BLaER1 treated with 17β-estradiol and CSF1 and Interleukin-3, amounts not matched to agents 10 nM and 100 nM (cell line): ENCODE measurements around the gene TRIM31.

Experiments
- H3K27ac ChIP-seq, 11 experiments: shearing (Covaris generic); formaldehyde crosslinking; 2 replicates each; pipeline ENCODE4 v1.8.1; 2022
- H3K27me3 ChIP-seq, 11 experiments: shearing (Covaris generic); formaldehyde crosslinking; 2 replicates each; pipeline ENCODE4 v1.8.1; 2022
- H3K36me3 ChIP-seq, 11 experiments: shearing (Covaris generic); formaldehyde crosslinking; 2 replicates each; pipeline ENCODE4 v1.8.1; 2022
- H3K4me1 ChIP-seq, 10 experiments: shearing (Covaris generic); formaldehyde crosslinking; 2 replicates each; pipeline ENCODE4 v1.8.1; 2022
- H3K4me2 ChIP-seq, 11 experiments: shearing (Covaris generic); formaldehyde crosslinking; 2 replicates each; pipeline ENCODE4 v1.8.1; 2022
- H3K4me3 ChIP-seq, 10 experiments: shearing (Covaris generic); formaldehyde crosslinking; 2 replicates each; pipeline ENCODE4 v1.8.1; 2022
- H3K9ac ChIP-seq, 11 experiments: shearing (Covaris generic); formaldehyde crosslinking; 2 replicates each; pipeline ENCODE4 v1.8.1; 2022
- H3K9me3 ChIP-seq, 11 experiments: shearing (Covaris generic); formaldehyde crosslinking; replicated peaks in 1 of 11; 2 replicates each; pipeline ENCODE4 v1.8.1; 2022
- H4K20me1 ChIP-seq, 11 experiments: shearing (Covaris generic); formaldehyde crosslinking; 2 replicates each; pipeline ENCODE4 v1.8.1; 2022
- Cebpa-rat ChIP-seq, 11 experiments: shearing (Covaris generic); IDR thresholded peaks; 2 replicates each; pipeline ENCODE4 v1.8.1; 2022

Gene TRIM31

DNA sequence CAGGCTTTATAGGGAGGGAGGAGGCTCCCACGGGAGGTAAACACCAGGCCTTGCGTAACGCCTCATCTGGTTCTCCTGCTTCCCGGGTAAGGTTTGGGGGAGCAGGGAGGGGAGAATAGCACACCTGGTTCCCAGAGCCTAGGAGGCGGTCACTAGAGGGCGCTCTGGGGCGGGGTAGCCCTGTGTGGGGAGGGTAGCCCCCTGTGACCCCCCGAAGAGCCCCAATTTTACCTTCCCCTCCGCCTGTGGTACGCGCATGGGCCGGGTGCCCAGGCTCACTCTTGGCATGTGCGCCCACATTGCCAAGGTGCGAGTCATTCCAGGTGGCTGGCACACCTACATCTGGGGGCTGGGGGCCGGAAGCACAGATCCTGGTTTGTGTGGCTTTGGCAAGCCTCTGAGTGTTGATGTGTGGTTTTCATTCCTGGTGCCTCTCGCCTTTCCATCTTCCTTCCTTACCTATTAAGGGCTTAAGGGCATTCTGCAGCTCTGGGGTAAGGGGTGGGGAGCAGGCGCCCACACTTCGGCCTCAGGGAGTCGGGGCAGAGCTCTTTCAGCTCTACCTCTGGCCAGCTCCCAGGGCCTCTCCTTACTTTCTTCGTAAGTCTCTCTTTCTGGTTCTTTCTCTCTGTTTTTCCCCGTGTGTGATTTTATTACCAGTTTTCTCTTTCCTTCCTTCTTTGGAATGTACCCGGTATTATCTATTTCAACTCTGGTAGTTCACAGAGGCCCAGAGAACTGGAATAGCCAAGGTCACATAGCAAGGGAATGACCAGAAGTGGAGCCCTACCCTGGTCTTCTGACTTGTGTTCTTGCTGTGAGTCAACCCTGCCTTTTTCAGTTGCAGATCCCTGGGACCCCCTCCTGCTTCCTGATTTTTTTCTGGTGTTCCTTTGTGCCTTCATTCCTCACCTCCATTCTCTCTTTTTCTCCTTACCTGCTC is 36.8 kb downstream of the TRIM31 start:
- H3K4me1 ChIP-seq, result peaks cover 27 to 40% (median 35%) of the 10 kb centered on the region in 10 experiments
- peak overlapping the region in 4 of 10 experiments; percentile 44 to 49 (median 46); a peak in 5 of 20 replicates for H3K4me3 ChIP-seq
- H3K9me3 ChIP-seq, result no peaks in the 10 kb centered on the region
- H3K36me3 ChIP-seq, result peaks cover 0 to 20% (median 3%) of the 10 kb centered on the region in 11 experiments; a peak in 12 of 22 replicates
- peak in 1 of 11 experiments; percentile 22; a peak in 1 of 22 replicates for TF ChIP-seq Cebpa-rat (IDR thresholded peaks at IDR 0.05)
- H3K9ac ChIP-seq, result peak overlapping the region in 1 of 11 experiments; percentile 16; a peak in 3 of 22 replicates
- peak overlapping the region; percentile 61 to 92 (median 84); a peak in 21 of 22 replicates for H3K4me2 ChIP-seq
- peaks cover 4 to 49% (median 22%) of the 10 kb centered on the region in 11 experiments; a peak in 15 of 22 replicates for H4K20me1 ChIP-seq
- no peak overlapping the region for H3K27ac ChIP-seq
- peaks cover 71 to 87% (median 81%) of the 10 kb centered on the region in 11 experiments for H3K27me3 ChIP-seq

DNA sequence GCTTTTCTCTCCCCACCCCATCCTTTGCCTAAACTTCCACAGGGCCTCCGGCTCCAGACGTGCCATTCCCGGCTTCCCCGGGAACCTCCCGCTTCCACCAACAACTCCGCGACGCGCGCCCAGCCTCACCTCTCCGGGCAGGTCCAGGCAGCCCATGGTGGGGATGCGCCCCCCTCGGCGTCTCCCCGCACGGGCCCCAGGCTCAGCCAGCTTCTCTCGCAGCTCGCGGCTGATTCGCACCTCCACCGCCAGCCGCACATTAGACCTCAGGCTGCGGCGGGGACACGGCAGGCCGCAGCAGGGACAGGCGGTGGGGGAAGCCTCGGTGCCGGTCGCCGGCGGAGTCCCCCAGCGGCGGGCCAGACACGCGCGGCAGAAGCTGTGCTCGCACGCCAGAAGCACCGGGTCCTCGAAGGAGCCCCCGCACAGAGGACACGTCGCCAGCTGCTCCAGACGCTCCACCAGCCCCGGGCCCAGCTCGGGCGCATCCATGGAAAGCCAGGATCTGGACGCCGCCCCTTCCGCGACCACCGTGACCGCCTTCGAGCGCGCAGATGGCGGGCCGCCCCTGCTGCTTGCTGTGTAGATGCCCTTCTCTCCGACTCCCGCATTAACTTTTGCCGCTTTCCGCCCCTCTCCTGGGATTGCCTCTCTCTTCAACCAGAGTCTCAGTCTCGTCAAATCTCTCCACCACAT is 37.6 kb downstream of the TRIM31 start, which contains the start of gene RNF39:
RNF39 (minus strand) TSS at position 676 of the 696 bp plus-strand sequence; CDS start at position 492, 184 bp downstream.
- Histone ChIP-seq H3K4me2 (peak within 1 kb of the TSS; percentile 61 to 92 (median 84)), H3K4me3 (peak within 1 kb of the TSS; percentile 16 to 60 (median 43); a peak in 18 of 20 replicates), H3K27ac (no peak within 1 kb of the TSS), H3K4me1 (peaks cover 27 to 40% (median 35%) of the 10 kb centered on the region in 10 experiments), H3K36me3 (peaks cover 0 to 28% (median 12%) of the 10 kb centered on the region in 11 experiments; a peak in 16 of 22 replicates), H3K9ac (peak within 1 kb of the TSS in 8 of 11 experiments; percentile 1 to 49 (median 20); a peak in 7 of 22 replicates), H3K9me3 (no peaks in the 10 kb centered on the region), H3K27me3 (peaks cover 72 to 89% (median 83%) of the 10 kb centered on the region in 11 experiments), H4K20me1 (peaks cover 4 to 57% (median 22%) of the 10 kb centered on the region in 11 experiments; a peak in 15 of 22 replicates)
- TF ChIP-seq Cebpa-rat (IDR thresholded peaks at IDR 0.05), result no peak

DNA sequence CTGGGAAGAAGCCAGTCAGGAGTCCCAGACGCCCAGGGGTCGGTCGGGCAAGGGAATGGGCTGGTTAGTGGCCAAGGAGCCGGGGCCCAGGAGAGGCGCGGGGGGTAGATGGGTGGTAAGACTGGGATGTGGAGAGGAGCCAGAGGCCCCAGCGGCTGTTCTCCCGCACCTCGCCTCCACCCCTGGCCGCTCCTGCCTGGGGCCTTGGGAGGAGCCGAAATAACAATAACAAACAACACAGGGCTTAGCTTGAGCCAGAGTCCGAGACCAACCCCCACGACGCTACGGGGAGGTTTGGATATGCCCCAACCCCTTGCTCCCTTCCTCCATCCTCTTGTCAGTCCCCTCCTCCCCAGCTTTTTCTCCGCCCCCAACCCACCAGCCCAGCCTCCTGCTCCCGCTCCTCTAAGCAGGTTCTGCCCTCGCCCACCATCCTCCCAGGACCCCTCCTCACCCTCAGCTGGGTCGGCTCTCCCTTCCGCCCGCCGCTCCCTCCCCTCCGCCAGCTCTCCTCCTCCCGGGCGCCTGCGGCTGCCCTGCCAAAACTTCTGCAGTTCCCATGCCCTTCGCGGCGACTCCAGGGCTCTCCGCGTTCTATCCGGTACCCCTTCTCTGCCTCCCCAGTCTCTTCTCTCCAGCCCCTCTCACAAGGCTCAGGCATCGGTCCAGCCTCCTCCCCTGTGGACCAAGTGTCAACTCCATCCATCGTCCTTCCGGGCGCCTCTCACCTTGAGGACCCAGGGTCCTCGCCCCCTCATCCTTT is 38.4 kb downstream of the TRIM31 start:
- Histone ChIP-seq H3K9me3 (no peaks in the 10 kb centered on the region), H3K27me3 (peaks cover 72 to 88% (median 83%) of the 10 kb centered on the region in 11 experiments), H3K36me3 (peaks cover 3 to 35% (median 19%) of the 10 kb centered on the region in 11 experiments; a peak in 19 of 22 replicates), H4K20me1 (peaks cover 4 to 57% (median 22%) of the 10 kb centered on the region in 11 experiments; a peak in 15 of 22 replicates), H3K9ac (peak overlapping the region in 5 of 11 experiments; percentile 7 to 49 (median 25); a peak in 2 of 22 replicates), H3K4me3 (peak overlapping the region; percentile 16 to 60 (median 43); a peak in 18 of 20 replicates), H3K4me2 (peak overlapping the region; percentile 61 to 92 (median 84)), H3K27ac (no peak overlapping the region), H3K4me1 (peaks cover 27 to 40% (median 35%) of the 10 kb centered on the region in 10 experiments)
- TF ChIP-seq Cebpa-rat (IDR thresholded peaks at IDR 0.05), result no peak

DNA sequence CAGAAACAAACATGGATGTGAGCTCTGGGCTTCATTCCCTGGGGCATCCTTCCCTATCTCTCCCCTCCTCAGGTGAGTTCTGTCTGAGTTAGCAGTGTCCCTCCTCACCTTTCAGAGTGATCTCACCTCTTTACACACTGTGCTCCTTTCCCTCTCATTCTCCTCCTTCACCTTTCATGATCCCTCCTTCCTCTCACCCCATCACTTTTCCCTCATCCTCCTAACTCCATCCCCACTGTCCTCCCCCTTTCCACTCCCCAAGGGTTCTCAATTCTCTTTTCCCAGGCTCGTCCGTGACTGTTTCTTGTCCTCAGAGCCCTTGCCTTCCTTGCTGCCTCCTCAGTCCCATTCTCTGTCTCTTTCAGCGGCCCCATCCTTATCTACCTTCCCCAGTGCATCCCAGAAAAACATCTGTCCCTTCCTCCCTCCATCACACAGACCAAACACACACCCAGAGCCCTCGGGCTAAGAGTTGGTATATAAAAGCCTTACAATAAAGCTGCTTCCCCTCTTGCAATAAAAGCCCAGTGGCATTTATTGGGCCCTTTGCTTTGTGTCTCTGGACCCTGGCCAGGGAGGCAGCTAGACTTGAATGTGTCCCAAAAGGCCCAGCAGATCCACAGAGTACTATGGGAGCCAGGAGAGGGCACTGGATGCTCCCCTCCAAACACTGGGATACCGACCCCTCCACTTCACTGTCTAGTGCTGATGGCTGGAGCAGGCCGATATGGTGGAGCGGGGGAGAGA is 39.2 kb downstream of the TRIM31 start:
- H3K9me3 ChIP-seq, result no peaks in the 10 kb centered on the region
- TF ChIP-seq Cebpa-rat (IDR thresholded peaks at IDR 0.05), result no peak
- H4K20me1 ChIP-seq, result peaks cover 4 to 57% (median 22%) of the 10 kb centered on the region in 11 experiments; a peak in 15 of 22 replicates
- no peak overlapping the region for H3K27ac ChIP-seq
- H3K9ac ChIP-seq, result no peak overlapping the region
- H3K36me3 ChIP-seq, result peaks cover 9 to 44% (median 27%) of the 10 kb centered on the region in 11 experiments; a peak in 20 of 22 replicates
- no peak overlapping the region for H3K4me3 ChIP-seq
- no peak overlapping the region; a peak in 1 of 22 replicates for H3K4me2 ChIP-seq
- peaks cover 28 to 42% (median 36%) of the 10 kb centered on the region in 10 experiments for H3K4me1 ChIP-seq
- peaks cover 69 to 79% (median 75%) of the 10 kb centered on the region in 11 experiments for H3K27me3 ChIP-seq

DNA sequence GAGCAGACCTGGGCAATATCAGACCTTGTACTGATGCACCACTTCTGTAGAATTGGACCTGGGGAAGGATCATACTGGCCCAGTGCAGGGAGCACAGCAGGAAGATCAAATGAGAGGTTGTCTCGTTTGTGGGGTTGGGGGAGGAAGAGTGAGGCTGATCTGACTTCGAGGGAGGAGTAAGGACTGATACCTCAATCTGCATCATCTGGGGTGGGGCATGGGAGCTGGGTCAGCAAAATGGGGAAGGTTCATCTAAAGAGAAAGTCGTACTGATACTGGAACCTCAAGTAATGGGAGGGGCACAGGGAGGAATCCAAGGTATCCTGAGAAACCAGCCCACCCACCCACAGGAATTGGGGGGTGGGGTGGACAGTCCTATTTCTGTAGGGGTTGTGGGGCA is 41.0 kb downstream of the TRIM31 start:
- Histone ChIP-seq H3K27ac (no peak overlapping the region), H3K4me2 (no peak overlapping the region), H3K4me3 (no peak overlapping the region), H3K27me3 (peaks cover 52 to 61% (median 58%) of the 10 kb centered on the region in 11 experiments), H3K9me3 (no peaks in the 10 kb centered on the region), H4K20me1 (peaks cover 4 to 57% (median 22%) of the 10 kb centered on the region in 11 experiments; a peak in 15 of 22 replicates), H3K36me3 (peaks cover 11 to 48% (median 32%) of the 10 kb centered on the region in 11 experiments; a peak in 20 of 22 replicates), H3K4me1 (peaks cover 31 to 41% (median 37%) of the 10 kb centered on the region in 10 experiments), H3K9ac (no peak overlapping the region)
- TF ChIP-seq Cebpa-rat (IDR thresholded peaks at IDR 0.05), result no peak

DNA sequence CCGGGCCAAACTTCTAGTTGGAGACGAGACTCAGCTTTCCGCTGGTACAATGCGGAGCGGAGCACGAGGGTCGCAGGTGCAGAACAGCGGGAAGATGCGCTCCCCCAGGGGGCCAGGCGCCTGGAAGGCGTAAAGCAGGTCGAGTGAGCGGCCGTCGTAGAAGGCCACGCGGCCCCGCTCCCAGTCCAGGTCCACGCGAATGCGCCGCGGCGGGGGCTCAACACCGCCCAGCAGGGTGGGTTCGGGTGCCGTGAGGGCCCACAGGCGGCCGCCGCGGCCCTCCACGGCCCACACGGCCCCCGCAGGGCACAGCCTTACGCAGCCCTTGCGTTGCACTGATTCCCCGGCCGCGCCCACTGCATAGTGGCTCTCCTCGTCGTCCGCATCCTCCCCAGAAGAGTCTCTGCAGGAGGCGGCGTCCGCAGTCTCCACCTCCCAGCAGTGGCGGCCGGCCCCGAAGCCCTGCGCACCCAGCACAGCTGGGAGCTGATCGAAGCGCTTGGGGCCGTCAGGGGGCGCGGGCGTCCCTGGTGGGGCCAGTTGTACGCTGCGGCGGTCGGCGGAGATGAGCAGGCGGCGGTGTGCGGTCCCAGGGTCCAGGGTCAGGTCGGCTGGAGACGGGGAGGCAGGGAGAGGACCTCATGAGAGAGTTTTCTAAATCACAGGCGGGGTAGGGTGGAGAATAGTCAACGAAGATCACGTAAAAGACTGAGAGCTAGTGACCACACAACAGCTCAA is 41.6 kb downstream of the TRIM31 start:
- H3K27ac ChIP-seq, result no peak overlapping the region
- H3K27me3 ChIP-seq, result peaks cover 46 to 55% (median 52%) of the 10 kb centered on the region in 11 experiments
- TF ChIP-seq Cebpa-rat (IDR thresholded peaks at IDR 0.05), result no peak
- no peak overlapping the region for H3K4me2 ChIP-seq
- no peak overlapping the region for H3K9ac ChIP-seq
- H3K4me1 ChIP-seq, result peaks cover 27 to 35% (median 32%) of the 10 kb centered on the region in 10 experiments
- H3K9me3 ChIP-seq, result no peaks in the 10 kb centered on the region
- no peak overlapping the region for H3K4me3 ChIP-seq
- H3K36me3 ChIP-seq, result peaks cover 11 to 48% (median 32%) of the 10 kb centered on the region in 11 experiments; a peak in 20 of 22 replicates
- peaks cover 4 to 57% (median 22%) of the 10 kb centered on the region in 11 experiments; a peak in 15 of 22 replicates for H4K20me1 ChIP-seq
